SK-N-SH treated with all-trans-retinoic acid at 6 μM for 48 hours (cell line): ENCODE data around the gene EID1.

Experiments
- ARNTL ChIP-seq: fragments of 450-650 bp; formaldehyde crosslinking; IDR thresholded peaks from 2 replicates; pipeline ENCODE4 v1.5.0; 2020; ENCODE audit warnings: low read depth, mild to moderate bottlenecking, moderate library complexity, borderline replicate concordance
- BACH2 ChIP-seq: fragments of 250-450 bp; sonication (Bioruptor Pico); IDR thresholded peaks from 2 replicates; pipeline ENCODE4 v1.9.0; 2021; ENCODE audit warnings: mild to moderate bottlenecking, borderline replicate concordance
- GLIS3 ChIP-seq: fragments of 250-450 bp; sonication (Bioruptor Pico); IDR thresholded peaks from 2 replicates; pipeline ENCODE4 v1.5.0; 2020; ENCODE audit warnings: mild to moderate bottlenecking, moderate library complexity
- OSR1 ChIP-seq: fragments of 250-450 bp; sonication (Bioruptor Pico); IDR thresholded peaks from 2 replicates; pipeline ENCODE4 v1.8.0; 2022; ENCODE audit warnings: moderate library complexity, mild to moderate bottlenecking, inconsistent platforms
- RARB ChIP-seq: fragments of 250-450 bp; sonication (Bioruptor Pico); IDR thresholded peaks from 2 replicates; pipeline ENCODE4 v1.8.0; 2021; ENCODE audit warnings: mild to moderate bottlenecking, moderate library complexity
- SNAI2 ChIP-seq: fragments of 250-450 bp; sonication (Bioruptor Pico); IDR thresholded peaks from 2 replicates; pipeline ENCODE4 v1.5.0; 2020; ENCODE audit warnings: mild to moderate bottlenecking, moderate library complexity
- TCF4 ChIP-seq: fragments of 250-450 bp; sonication (Bioruptor Pico); IDR thresholded peaks from 2 replicates; pipeline ENCODE4 v1.8.0; 2021; ENCODE audit warnings: mild to moderate bottlenecking, moderate library complexity, borderline replicate concordance
- ZC3H10 ChIP-seq: fragments of 250-450 bp; sonication (Bioruptor Pico); IDR thresholded peaks from 2 replicates; pipeline ENCODE4 v1.5.1; 2021; ENCODE audit warnings: mild to moderate bottlenecking, moderate library complexity
- ZFP3 ChIP-seq: fragments of 250-450 bp; sonication (Bioruptor Pico); IDR thresholded peaks from 2 replicates; pipeline ENCODE4 v1.5.0; 2020; ENCODE audit warnings: mild to moderate bottlenecking, moderate library complexity
- ZFP30 ChIP-seq: fragments of 450-650 bp; formaldehyde crosslinking; IDR thresholded peaks from 2 replicates; pipeline ENCODE4 v1.5.0; 2022; ENCODE audit warnings: mild to moderate bottlenecking, moderate library complexity
- ZNF565 ChIP-seq: fragments of 450-650 bp; formaldehyde crosslinking; conservative IDR thresholded peaks from 2 replicates; pipeline ENCODE4 v1.5.0; 2020; ENCODE audit warnings: low read depth, mild to moderate bottlenecking, moderate library complexity
- TF ChIP-seq, protein P1 (sequence below): fragments of 250-450 bp; sonication (Bioruptor Pico); IDR thresholded peaks from 2 replicates; pipeline ENCODE4 v1.8.0; 2020; ENCODE audit warnings: mild to moderate bottlenecking, moderate library complexity, borderline replicate concordance
- TF ChIP-seq, protein P2 (sequence below): fragments of 250-450 bp; sonication (Bioruptor Pico); IDR thresholded peaks from 2 replicates; pipeline ENCODE4 v1.5.1; 2021; ENCODE audit warnings: mild to moderate bottlenecking, moderate library complexity

DNA sequence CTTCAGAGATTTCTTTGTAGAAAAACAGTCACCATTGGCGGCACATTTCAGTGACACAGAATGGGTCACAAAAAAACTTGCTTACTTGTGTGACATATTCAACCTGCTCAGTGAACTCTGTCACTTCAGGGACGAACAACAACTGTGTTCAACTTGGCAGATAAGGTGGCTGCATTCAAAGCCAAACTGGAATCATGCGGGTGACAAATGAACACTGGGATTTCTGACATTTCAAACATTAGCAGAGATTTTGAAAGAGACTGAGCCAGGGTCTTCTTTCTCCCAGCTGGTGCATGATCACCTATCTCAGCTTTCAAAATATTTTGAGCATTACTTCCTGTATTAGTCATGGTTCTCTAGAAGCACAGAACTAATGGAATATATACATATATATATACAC is 1.9 kb upstream of the EID1 start:
- TF ChIP-seq ZFP30 (no peak), TCF4 (no peak), BACH2 (CRISPR knock-in tag) (no peak), RARB (CRISPR knock-in tag) (no peak), SNAI2 (CRISPR knock-in tag) (no peak), ZFP3 (CRISPR knock-in tag) (no peak), GLIS3 (CRISPR knock-in tag) (no peak), OSR1 (no peak), ARNTL (CRISPR knock-in tag) (no peak), ZNF565 (CRISPR knock-in tag) (no peak), ZC3H10 (CRISPR knock-in tag) (no peak)
- TF ChIP-seq, protein P1, sequence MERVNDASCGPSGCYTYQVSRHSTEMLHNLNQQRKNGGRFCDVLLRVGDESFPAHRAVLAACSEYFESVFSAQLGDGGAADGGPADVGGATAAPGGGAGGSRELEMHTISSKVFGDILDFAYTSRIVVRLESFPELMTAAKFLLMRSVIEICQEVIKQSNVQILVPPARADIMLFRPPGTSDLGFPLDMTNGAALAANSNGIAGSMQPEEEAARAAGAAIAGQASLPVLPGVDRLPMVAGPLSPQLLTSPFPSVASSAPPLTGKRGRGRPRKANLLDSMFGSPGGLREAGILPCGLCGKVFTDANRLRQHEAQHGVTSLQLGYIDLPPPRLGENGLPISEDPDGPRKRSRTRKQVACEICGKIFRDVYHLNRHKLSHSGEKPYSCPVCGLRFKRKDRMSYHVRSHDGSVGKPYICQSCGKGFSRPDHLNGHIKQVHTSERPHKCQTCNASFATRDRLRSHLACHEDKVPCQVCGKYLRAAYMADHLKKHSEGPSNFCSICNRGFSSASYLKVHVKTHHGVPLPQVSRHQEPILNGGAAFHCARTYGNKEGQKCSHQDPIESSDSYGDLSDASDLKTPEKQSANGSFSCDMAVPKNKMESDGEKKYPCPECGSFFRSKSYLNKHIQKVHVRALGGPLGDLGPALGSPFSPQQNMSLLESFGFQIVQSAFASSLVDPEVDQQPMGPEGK, result no peak
- TF ChIP-seq, protein P2, sequence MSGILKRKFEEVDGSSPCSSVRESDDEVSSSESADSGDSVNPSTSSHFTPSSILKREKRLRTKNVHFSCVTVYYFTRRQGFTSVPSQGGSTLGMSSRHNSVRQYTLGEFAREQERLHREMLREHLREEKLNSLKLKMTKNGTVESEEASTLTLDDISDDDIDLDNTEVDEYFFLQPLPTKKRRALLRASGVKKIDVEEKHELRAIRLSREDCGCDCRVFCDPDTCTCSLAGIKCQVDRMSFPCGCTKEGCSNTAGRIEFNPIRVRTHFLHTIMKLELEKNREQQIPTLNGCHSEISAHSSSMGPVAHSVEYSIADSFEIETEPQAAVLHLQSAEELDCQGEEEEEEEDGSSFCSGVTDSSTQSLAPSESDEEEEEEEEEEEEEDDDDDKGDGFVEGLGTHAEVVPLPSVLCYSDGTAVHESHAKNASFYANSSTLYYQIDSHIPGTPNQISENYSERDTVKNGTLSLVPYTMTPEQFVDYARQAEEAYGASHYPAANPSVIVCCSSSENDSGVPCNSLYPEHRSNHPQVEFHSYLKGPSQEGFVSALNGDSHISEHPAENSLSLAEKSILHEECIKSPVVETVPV (CRISPR knock-in tag), result no peak
